KBM-7 (cell line): ENCODE data around the gene SLC7A4.
"Not testable (repeated sequence)": the region's sequence is repeated elsewhere in the genome, so short reads cannot be mapped to it uniquely, and the experiment has no call there.

Experiments
- DNase-seq: peaks from one replicate; pipeline ENCODE4 v3.0.0-alpha.2; 2015
- in situ Hi-C: fragments of 300-500 bp; cut with MboI; formaldehyde crosslinking; loops from 2 replicates; pipeline ENCODE4 v1.14.3; 2020; ENCODE audit warnings: low sequenced_read_pairs, low pct_unique_long_range_greater_than_20kb, mixed read lengths

SLC7A4 gene

GRCh38 chr22:21067075-21067900 is 34.9 kb upstream of the SLC7A4 start:
- DNase-seq: no peak
- in situ Hi-C loops: no loop called here

GRCh38 chr22:21064917-21065864 is 32.8 kb upstream of the SLC7A4 start:
- in situ Hi-C loops: no loop called here

GRCh38 chr22:21064425-21064824 is 32.1 kb upstream of the SLC7A4 start:
- in situ Hi-C loops, DNase-seq: not testable (repeated sequence)

More at GRCh38 chr22:21064917-21065864, 32.8 kb upstream of the SLC7A4 start:
- DNase-seq: no peak

- DNase-seq, in situ Hi-C loops: not testable (repeated sequence)
Measured at GRCh38 chr22:21061660-21062321, 29.4 kb upstream of the SLC7A4 start.

- in situ Hi-C loops, DNase-seq: not testable (repeated sequence)
Measured at GRCh38 chr22:21060363-21060762, 28.0 kb upstream of the SLC7A4 start.

GRCh38 chr22:21055880-21056319 is 23.5 kb upstream of the SLC7A4 start:
- DNase-seq: peak; percentile 63
- in situ Hi-C loops: no loop called here

GRCh38 chr22:21055564-21055834 is 23.1 kb upstream of the SLC7A4 start:
- no peak for DNase-seq
- in situ Hi-C loops: no loop called here

- in situ Hi-C loops: no loop called here
- no peak for DNase-seq
Measured at GRCh38 chr22:21054714-21055563, 22.6 kb upstream of the SLC7A4 start.

GRCh38 chr22:21054046-21054713 is 21.8 kb upstream of the SLC7A4 start:
- DNase-seq: no peak
- in situ Hi-C loops: no loop called here

- DNase-seq: no peak
- in situ Hi-C loops: no loop called here
Measured at GRCh38 chr22:21052715-21053459, 20.5 kb upstream of the SLC7A4 start.

GRCh38 chr22:21051831-21052400 is 19.6 kb upstream of the SLC7A4 start:
- no peak for DNase-seq
- in situ Hi-C loops: no loop called here

GRCh38 chr22:21051145-21051830 is 18.9 kb upstream of the SLC7A4 start:
- no peak for DNase-seq
- in situ Hi-C loops: no loop called here

- DNase-seq, in situ Hi-C loops: not testable (repeated sequence)
Measured at GRCh38 chr22:21048965-21049364, 16.6 kb upstream of the SLC7A4 start.

GRCh38 chr22:21048448-21048847 is 16.1 kb upstream of the SLC7A4 start:
- in situ Hi-C loops, DNase-seq: not testable (repeated sequence)

- in situ Hi-C loops: no loop called here
- no peak for DNase-seq
Measured at GRCh38 chr22:21047730-21048129, 15.4 kb upstream of the SLC7A4 start.

GRCh38 chr22:21047035-21047661 is 14.8 kb upstream of the SLC7A4 start:
- no peak for DNase-seq

More at GRCh38 chr22:21047035-21047661, 14.8 kb upstream of the SLC7A4 start:
- in situ Hi-C loops: no loop called here
